Panc1 (cell line): ENCODE data around the gene ERC2. TPM values are rescaled to one million over a fixed set of nuclear protein-coding genes. Genes with fewer than 3 reads are reported as not detected.

Experiments used
- ATAC-seq: fragments of 200-7000 bp; cut with Tn5 transposase; 2 replicates; pipeline ENCODE4 v1.9.1; 2020; ENCODE audit warnings: mild to moderate bottlenecking, moderate library complexity
- BruUV-seq: library from RNA; stranded (reverse); fragments of 400-500 nt; replicated peaks from 2 replicates; lab custom pipeline; 2021; lab: Mats Ljungman, UMichigan
- CTCF ChIA-PET: fragments of 300-600 bp; sonication (Branson Sonifier 250); formaldehyde crosslinking; loops from one replicate; lab custom pipeline; 2022; ENCODE audit warnings: antibody characterized with exemption; lab: Charles Lee
- POLR2A ChIA-PET: fragments of 300-600 bp; sonication (Branson Sonifier 250); formaldehyde crosslinking; loops from one replicate; lab custom pipeline; 2022; ENCODE audit warnings: antibody characterized with exemption; lab: Charles Lee
- DNase-seq: peaks from one replicate; pipeline ENCODE4 v3.0.0-alpha.2; 2010; ENCODE audit warnings: low read depth, low spot score
- H3K27ac ChIP-seq: 2 replicates; pipeline ENCODE4 v1.5.1; 2011; ENCODE audit warnings: mild to moderate bottlenecking, low read length, inconsistent platforms
- H3K27me3 ChIP-seq: fragments of 200-500 bp; sonication (Bioruptor generic); 2 replicates; pipeline ENCODE4 v1.6.0; 2014; ENCODE audit warnings: low read length, inconsistent platforms; ENCODE audit not compliant: control insufficient read depth, insufficient read depth
- H3K36me3 ChIP-seq: fragments of 200-500 bp; sonication (Bioruptor generic); 2 replicates; pipeline ENCODE4 v1.5.1; 2014; ENCODE audit warnings: inconsistent platforms, mild to moderate bottlenecking, low read length, moderate library complexity; ENCODE audit not compliant: control insufficient read depth, insufficient read depth
- H3K4me1 ChIP-seq: 2 replicates; pipeline ENCODE4 v1.5.1; 2011; ENCODE audit warnings: inconsistent platforms, mild to moderate bottlenecking, low read length, moderate library complexity; ENCODE audit not compliant: control insufficient read depth, insufficient read depth
- H3K4me3 ChIP-seq, 2 experiments: 2 replicates each; pipeline ENCODE4 v1.5.1; 2011 to 2012; ENCODE audit warnings: low read depth in 2 of 2, low read length in 2 of 2, mild to moderate bottlenecking in 2 of 2, inconsistent platforms in 1 of 2, moderate library complexity in 1 of 2
- H3K9me3 ChIP-seq: fragments of 200-500 bp; sonication (Bioruptor generic); 2 replicates; pipeline ENCODE4 v1.5.1; 2014; ENCODE audit warnings: low read depth, mild to moderate bottlenecking, inconsistent platforms, low read length, moderate library complexity; ENCODE audit not compliant: control insufficient read depth, insufficient read depth
- POLR2AphosphoS5 ChIP-seq: IDR thresholded peaks from 2 replicates; pipeline ENCODE4 v1.6.1; 2012; ENCODE audit warnings: mild to moderate bottlenecking, low read depth, low read length, moderate library complexity
- REST ChIP-seq, 2 experiments: IDR thresholded peaks; 2 replicates each; pipeline ENCODE4 v1.6.1; 2011 to 2012; ENCODE audit warnings: low read depth in 2 of 2, control low read depth in 1 of 2, low read length in 1 of 2, mild to moderate bottlenecking in 1 of 2, moderate library complexity in 1 of 2; ENCODE audit not compliant: insufficient read depth in 1 of 2
- SIN3A ChIP-seq: IDR thresholded peaks from 2 replicates; pipeline ENCODE4 v1.6.1; 2012; ENCODE audit warnings: low read depth, mild to moderate bottlenecking, low read length, moderate library complexity, borderline replicate concordance; ENCODE audit not compliant: insufficient read depth
- TCF7L2 ChIP-seq: IDR thresholded peaks from 2 replicates; pipeline ENCODE4 v1.6.1; 2011; ENCODE audit warnings: mild to moderate bottlenecking, low read depth, low read length, inconsistent platforms
- in situ Hi-C: cut with HindIII; loops from 2 replicates; pipeline ENCODE4 v1.10.0; 2016; ENCODE audit warnings: low sequenced_read_pairs, low pct_unique_long_range_greater_than_20kb
- intact Hi-C: fragments of 100-400 bp; cut with micrococcal nuclease; formaldehyde crosslinking; loops from one replicate; pipeline ENCODE4 v1.10.0; 2022; ENCODE audit not compliant: unreplicated experiment
- total RNA-seq: library from RNA; stranded (reverse); gene quantifications from one replicate; pipeline ENCODE4 v1.2.1, GENCODE V29; 2021; ENCODE audit not compliant: unreplicated experiment
- TF ChIP-seq, protein P1 (sequence below): fragments of 450-650 bp; IDR thresholded peaks from 2 replicates; pipeline ENCODE4 v1.5.1; 2017; ENCODE audit warnings: mild to moderate bottlenecking

Gene ERC2
- total RNA-seq, 1 experiment from 2014 or later: 0.33 TPM

GRCh38 chr3:55989366-55989765, 478.9 kb downstream of the ERC2 start:
- no peaks in the 10 kb centered on the region for H3K4me1 ChIP-seq
- no peaks in the 10 kb centered on the region for H3K9me3 ChIP-seq
- H3K36me3 ChIP-seq: no peaks in the 10 kb centered on the region
- DNase-seq (no peak), ATAC-seq (no peak)
- no peak overlapping the region for H3K27ac ChIP-seq
- H3K4me3 ChIP-seq: no peak overlapping the region
- H3K27me3 ChIP-seq: no peaks in the 10 kb centered on the region
- TF ChIP-seq TCF7L2 (no peak), POLR2AphosphoS5 (no peak), SIN3A (no peak), REST (IDR thresholded peaks at IDR 0.05; ENCODE audit: insufficient read depth in 1 of 2, low read depth in 2 of 2, low read length in 1 of 2) (no peak)
- TF ChIP-seq, protein P1, sequence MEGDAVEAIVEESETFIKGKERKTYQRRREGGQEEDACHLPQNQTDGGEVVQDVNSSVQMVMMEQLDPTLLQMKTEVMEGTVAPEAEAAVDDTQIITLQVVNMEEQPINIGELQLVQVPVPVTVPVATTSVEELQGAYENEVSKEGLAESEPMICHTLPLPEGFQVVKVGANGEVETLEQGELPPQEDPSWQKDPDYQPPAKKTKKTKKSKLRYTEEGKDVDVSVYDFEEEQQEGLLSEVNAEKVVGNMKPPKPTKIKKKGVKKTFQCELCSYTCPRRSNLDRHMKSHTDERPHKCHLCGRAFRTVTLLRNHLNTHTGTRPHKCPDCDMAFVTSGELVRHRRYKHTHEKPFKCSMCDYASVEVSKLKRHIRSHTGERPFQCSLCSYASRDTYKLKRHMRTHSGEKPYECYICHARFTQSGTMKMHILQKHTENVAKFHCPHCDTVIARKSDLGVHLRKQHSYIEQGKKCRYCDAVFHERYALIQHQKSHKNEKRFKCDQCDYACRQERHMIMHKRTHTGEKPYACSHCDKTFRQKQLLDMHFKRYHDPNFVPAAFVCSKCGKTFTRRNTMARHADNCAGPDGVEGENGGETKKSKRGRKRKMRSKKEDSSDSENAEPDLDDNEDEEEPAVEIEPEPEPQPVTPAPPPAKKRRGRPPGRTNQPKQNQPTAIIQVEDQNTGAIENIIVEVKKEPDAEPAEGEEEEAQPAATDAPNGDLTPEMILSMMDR: no peak
- in situ Hi-C loops: no loop called here
- POLR2A ChIA-PET: no interaction called here
- no TSS peak for BruUV-seq
- CTCF ChIA-PET: interaction anchor here (0.5 kb wide), 1 partner anchor 9 kb away, joined by 3 read pairs; no protein-coding TSS in a partner anchor
- intact Hi-C loops: no loop called here

- Histone ChIP-seq H3K36me3 (no peaks in the 10 kb centered on the region), H3K27me3 (no peaks in the 10 kb centered on the region)
- no TSS peak for BruUV-seq
These were observed 479.4 kb downstream of the ERC2 start for GRCh38 chr3:55988905-55989304.

More at GRCh38 chr3:55988905-55989304, 479.4 kb downstream of the ERC2 start:
- ChIA-PET POLR2A (no interaction called here), CTCF (no interaction called here)
- DNase-seq: no peak
- Histone ChIP-seq H3K27ac (no peak overlapping the region), H3K9me3 (no peaks in the 10 kb centered on the region), H3K4me3 (no peak overlapping the region), H3K4me1 (no peaks in the 10 kb centered on the region)
- in situ Hi-C loops (no loop called here), intact Hi-C loops (no loop called here)
- TF ChIP-seq TCF7L2 (no peak), REST (IDR thresholded peaks at IDR 0.05; ENCODE audit: insufficient read depth in 1 of 2, low read depth in 2 of 2, low read length in 1 of 2) (no peak), POLR2AphosphoS5 (no peak), SIN3A (no peak)
- TF ChIP-seq, protein P1: no peak
- ATAC-seq: no peak
